GM23248 (cell line): Measurements from ENCODE around the gene BTBD18. TPM values are rescaled to one million over a fixed set of nuclear protein-coding genes. Genes with fewer than 3 reads are reported as not detected.
A peak's percentile ranks its signal among the peaks of the same experiment; 100 is the strongest.
"Not testable (repeated sequence)": the region's sequence is repeated elsewhere in the genome, so short reads cannot be mapped to it uniquely, and the experiment has no call there.

Source experiments
- DNase-seq: peaks from one replicate; pipeline ENCODE4 v3.0.0-alpha.2; 2015
- H2AFZ ChIP-seq: fragments of 200-600 bp; sonication (generic); 2 replicates; pipeline ENCODE4 v1.6.1; 2016; ENCODE audit warnings: antibody characterized with exemption
- H3F3A ChIP-seq: fragments of 200-600 bp; sonication (generic); 2 replicates; pipeline ENCODE4 v1.6.1; 2016; ENCODE audit warnings: mild to moderate bottlenecking, antibody characterized with exemption, mixed run types; ENCODE audit not compliant: insufficient read depth
- H3K27ac ChIP-seq: fragments of 200-600 bp; sonication (generic); 2 replicates; pipeline ENCODE4 v1.5.1; 2016; ENCODE audit warnings: mild to moderate bottlenecking
- H3K27me3 ChIP-seq: fragments of 200-600 bp; sonication (generic); replicated peaks from 2 replicates; pipeline ENCODE4 v1.6.1; 2016; ENCODE audit warnings: mild to moderate bottlenecking; ENCODE audit not compliant: insufficient read depth
- H3K36me3 ChIP-seq: fragments of 200-600 bp; sonication (generic); 2 replicates; pipeline ENCODE4 v1.6.1; 2016; ENCODE audit warnings: low read depth, mild to moderate bottlenecking
- H3K4me1 ChIP-seq: fragments of 200-600 bp; sonication (generic); 2 replicates; pipeline ENCODE4 v1.6.1; 2016; ENCODE audit warnings: mild to moderate bottlenecking; ENCODE audit not compliant: insufficient read depth
- H3K4me2 ChIP-seq: fragments of 200-600 bp; sonication (generic); one replicate; pipeline ENCODE4 v1.6.1; 2016; ENCODE audit warnings: mild to moderate bottlenecking; ENCODE audit not compliant: unreplicated experiment
- H3K4me3 ChIP-seq: fragments of 200-600 bp; sonication (generic); 2 replicates; pipeline ENCODE4 v1.5.1; 2016; ENCODE audit warnings: mild to moderate bottlenecking
- H3K79me2 ChIP-seq: fragments of 200-600 bp; sonication (generic); 2 replicates; pipeline ENCODE4 v1.6.1; 2016; ENCODE audit warnings: mild to moderate bottlenecking; ENCODE audit not compliant: insufficient read depth
- H3K9ac ChIP-seq: fragments of 200-600 bp; sonication (generic); 2 replicates; pipeline ENCODE4 v1.6.1; 2016; ENCODE audit warnings: mild to moderate bottlenecking
- H3K9me2 ChIP-seq: fragments of 200-600 bp; sonication (generic); 2 replicates; pipeline ENCODE4 v1.6.1; 2016; ENCODE audit warnings: mixed run types, mild to moderate bottlenecking, moderate library complexity; ENCODE audit not compliant: insufficient read depth
- H3K9me3 ChIP-seq: fragments of 200-600 bp; sonication (generic); one replicate; pipeline ENCODE4 v1.6.1; 2017; ENCODE audit warnings: low read depth
- H4K20me1 ChIP-seq: fragments of 200-600 bp; sonication (generic); 2 replicates; pipeline ENCODE4 v1.6.0; 2016; ENCODE audit not compliant: insufficient read depth
- EZH2 ChIP-seq: fragments of 200-600 bp; sonication (generic); IDR thresholded peaks from 2 replicates; pipeline ENCODE4 v1.6.1; 2018; ENCODE audit warnings: antibody characterized with exemption, mild to moderate bottlenecking; ENCODE audit not compliant: insufficient read depth, poor library complexity, severe bottlenecking
- EZH2phosphoT487 ChIP-seq: fragments of 200-600 bp; sonication (generic); IDR thresholded peaks from 2 replicates; pipeline ENCODE4 v1.6.1; 2018; ENCODE audit warnings: antibody characterized with exemption, moderate library complexity, mild to moderate bottlenecking, low read depth; ENCODE audit not compliant: insufficient read depth
- WGBS, 2 experiments: methylation state at CpG; one replicate each; pipeline ENCODE4 v1.1.6; 2015 to 2017; ENCODE audit warnings: low lambda C conversion rate in 2 of 2, low coverage in 1 of 2; ENCODE audit errors: missing lambda C conversion rate in 2 of 2; 5-methylcytosine and 5-hydroxymethylcytosine counted together
- in situ Hi-C: fragments of 300-500 bp; cut with MboI; formaldehyde crosslinking; loops from 2 replicates; pipeline ENCODE4 v1.15.0; 2020
- polyA plus RNA-seq: library from polyadenylated mRNA; unstranded; fragments of >200 nt; fragmentation: Nextera tagmentation; extraction: Ambion mirVana; gene quantifications from 2 replicates; pipeline ENCODE4 v1.2.1, GENCODE V29; 2016
- total RNA-seq: library from RNA; depleted of rRNA; stranded (reverse); fragments of >200 nt; shearing (Covaris generic); gene quantifications from 2 replicates; pipeline ENCODE4 v1.2.3, GENCODE V29; 2014

BTBD18 gene
- total and polyA plus RNA-seq, 2 experiments from 2014 or later, result not detected

GRCh38 chr11:57728829-57729228 is 22.8 kb downstream of the BTBD18 start:
- Histone ChIP-seq H3K36me3 (no peaks in the 10 kb centered on the region), H3K4me1 (0 out of 2 replicates have a peak, but pooled peaks cover 3% of the 10 kb centered on the region), H3K4me3 (no peak overlapping the region), H3K27ac (no peak overlapping the region), H3K9ac (no peak overlapping the region), H4K20me1 (no peaks in the 10 kb centered on the region), H3K9me2 (no peaks in the 10 kb centered on the region), H3K4me2 (no peak overlapping the region), H3K79me2 (peaks cover 99% of the 10 kb centered on the region), H2AFZ (no peak overlapping the region), H3K27me3 (no peaks in the 10 kb centered on the region), H3F3A (no peaks in the 10 kb centered on the region; the same call in 1 of the 2 replicates), H3K9me3 (no peaks in the 10 kb centered on the region)
- WGBS, 2 experiments, result 85 to 89% methylated on average over 7 of the region's 7 CpGs
- no peak for DNase-seq
- TF ChIP-seq EZH2phosphoT487 (no peak), EZH2 (no peak)
- in situ Hi-C loops, result no loop called here

- H4K20me1 ChIP-seq, result no peaks in the 10 kb centered on the region
- no peak overlapping the region for H3K27ac ChIP-seq
- TF ChIP-seq EZH2 (no peak), EZH2phosphoT487 (no peak)
- 0 out of 2 replicates have a peak, but pooled peaks cover 3% of the 10 kb centered on the region for H3K4me1 ChIP-seq
- 61 to 68% methylated on average over 2 of the region's 2 CpGs for WGBS, 2 experiments
- no peaks in the 10 kb centered on the region; the same call in 1 of the 2 replicates for H3F3A ChIP-seq
- H3K4me2 ChIP-seq, result no peak overlapping the region
- H3K36me3 ChIP-seq, result no peaks in the 10 kb centered on the region
- H3K9ac ChIP-seq, result no peak overlapping the region
- peaks cover 99% of the 10 kb centered on the region for H3K79me2 ChIP-seq
- no peak overlapping the region for H2AFZ ChIP-seq
- no peaks in the 10 kb centered on the region for H3K27me3 ChIP-seq
- no peak overlapping the region for H3K4me3 ChIP-seq
- peak; percentile 7 for DNase-seq
- no peaks in the 10 kb centered on the region for H3K9me2 ChIP-seq
- no peaks in the 10 kb centered on the region for H3K9me3 ChIP-seq
- in situ Hi-C loops, result no loop called here
These were observed 24.4 kb downstream of the BTBD18 start for GRCh38 chr11:57727185-57727584.

GRCh38 chr11:57716726-57717125 is 34.9 kb downstream of the BTBD18 start:
- WGBS, 2 experiments, result 95% methylated on average over 17 of the region's 34 CpGs; no CpG with 5 or more reads in 1 of the 2 experiments
- H3K9ac ChIP-seq, H3K9me3 ChIP-seq, H3F3A ChIP-seq, H3K4me3 ChIP-seq, H4K20me1 ChIP-seq, DNase-seq, in situ Hi-C loops, H3K9me2 ChIP-seq, H2AFZ ChIP-seq, H3K4me2 ChIP-seq, H3K36me3 ChIP-seq, H3K27ac ChIP-seq, H3K27me3 ChIP-seq: not testable (repeated sequence)
- Histone ChIP-seq H3K4me1 (peaks cover 16% of the 10 kb centered on the region), H3K79me2 (peaks cover 79% of the 10 kb centered on the region)

- no peaks in the 10 kb centered on the region for H3K9me3 ChIP-seq
- no peaks in the 10 kb centered on the region for H3K27me3 ChIP-seq
- H3F3A ChIP-seq, result no peaks in the 10 kb centered on the region
- no peak for TF ChIP-seq EZH2phosphoT487
- no peak for TF ChIP-seq EZH2
- in situ Hi-C loops, result no loop called here
- peak overlapping the region; percentile 96 for H3K9ac ChIP-seq
- WGBS, 2 experiments, result 95 to 96% methylated on average over 2 of the region's 2 CpGs
- H3K4me2 ChIP-seq, result peak overlapping the region; percentile 92
- H3K9me2 ChIP-seq, result no peaks in the 10 kb centered on the region
- peak overlapping the region; percentile 99 for H3K4me3 ChIP-seq
- no peak overlapping the region for H3K27ac ChIP-seq
- no peak for DNase-seq
- peaks cover 24% of the 10 kb centered on the region for H3K4me1 ChIP-seq
- H3K79me2 ChIP-seq, result peaks cover 79% of the 10 kb centered on the region
- H2AFZ ChIP-seq, result no peak overlapping the region
- no peaks in the 10 kb centered on the region; the same call in 1 of the 2 replicates for H3K36me3 ChIP-seq
- no peaks in the 10 kb centered on the region for H4K20me1 ChIP-seq
These were observed 37.8 kb downstream of the BTBD18 start for GRCh38 chr11:57713835-57714234.
